Measurements from ENCODE around the gene C11orf54.
"Not testable (repeated sequence)": the region's sequence is repeated elsewhere in the genome, so short reads cannot be mapped to it uniquely, and the experiment has no call there.

C11orf54 gene

DNA sequence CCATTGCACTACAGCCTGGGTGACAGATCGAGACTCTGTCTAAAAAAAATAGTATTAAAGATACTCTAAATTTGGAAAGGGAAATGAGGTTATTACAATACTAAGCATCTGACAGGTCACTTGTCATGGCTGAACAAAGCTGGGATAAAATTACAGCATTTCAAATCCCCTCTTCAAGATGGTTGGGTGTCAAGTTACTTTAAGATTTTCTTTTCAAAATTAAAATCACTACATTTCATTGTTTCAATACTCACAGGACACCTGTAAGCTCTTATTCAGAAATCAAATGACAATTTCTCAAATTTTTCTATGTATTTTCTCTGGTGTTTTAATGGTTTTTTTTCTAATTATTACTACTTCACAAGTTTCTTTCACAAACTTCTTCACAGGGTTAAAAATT, 5.8 kb upstream of the C11orf54 start:
- DNase-seq, result no peak

DNA sequence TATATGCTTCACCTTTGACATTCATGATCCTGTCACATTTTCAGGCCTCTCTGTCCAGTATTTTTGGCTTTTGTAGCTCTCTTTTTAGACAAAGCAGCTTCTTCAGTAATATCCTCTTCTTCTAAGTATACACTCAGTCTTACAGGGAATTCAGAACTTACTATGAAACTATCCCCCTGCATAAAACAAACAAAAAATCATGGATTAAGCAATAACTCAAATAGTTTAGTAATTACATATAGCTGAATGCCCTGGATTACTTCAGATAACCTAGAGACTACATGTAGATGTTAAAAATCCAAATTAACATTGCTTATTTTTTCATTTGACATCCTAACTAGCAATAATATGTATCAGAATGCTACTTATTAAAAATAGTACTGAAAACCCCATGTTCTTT, 5.3 kb upstream of the C11orf54 start:
- no peak for DNase-seq

- DNase-seq, result no peak
These were observed 3.4 kb upstream of the C11orf54 start for GRCh38 chr11:93737904-93738612.

GRCh38 chr11:93738647-93739081, 2.8 kb upstream of the C11orf54 start:
- DNase-seq, result no peak

DNA sequence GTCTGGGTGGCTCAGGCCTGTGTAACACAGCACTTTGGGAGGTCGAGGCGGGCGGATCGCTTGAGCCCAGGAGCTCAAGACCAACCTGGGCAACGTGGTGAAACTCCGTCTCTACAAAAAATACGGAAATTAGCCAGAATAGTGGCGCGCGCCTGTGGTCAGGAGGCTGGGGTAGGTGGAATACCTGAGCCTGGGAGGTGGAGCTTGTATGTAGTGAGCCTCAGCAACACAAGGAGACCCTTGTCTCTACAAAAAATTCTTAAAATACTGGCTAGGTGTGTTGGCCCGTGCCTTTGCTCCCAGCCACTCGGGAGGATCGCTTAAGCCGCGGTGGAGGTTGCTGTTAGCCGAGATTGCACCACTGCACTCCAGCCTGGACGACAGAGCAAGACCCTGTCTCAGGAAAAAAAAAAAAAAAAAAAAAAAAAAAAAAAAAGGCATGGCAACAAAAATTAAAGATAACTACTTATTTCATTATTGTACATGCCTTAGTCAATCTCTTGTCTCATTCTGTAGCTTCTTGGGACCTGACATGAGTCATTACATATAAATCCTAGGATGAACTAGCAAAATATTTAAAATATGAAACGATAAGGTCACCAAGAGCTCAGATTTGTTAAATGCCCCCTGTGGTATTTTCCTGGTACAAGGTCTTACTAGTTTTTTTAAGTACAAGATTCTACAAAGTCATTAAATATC, 1.3 kb upstream of the C11orf54 start:
- DNase-seq, result peak; percentile 30

GRCh38 chr11:93740730-93741093, 760 bp upstream of the C11orf54 start:
- DNase-seq, result peak; percentile 64

- DNase-seq, result no peak
These were observed 382 bp downstream of the C11orf54 start for GRCh38 chr11:93741882-93742226.

GRCh38 chr11:93743291-93743690, 1.8 kb downstream of the C11orf54 start:
- no peak for DNase-seq

- DNase-seq, result no peak
These were observed 3.2 kb downstream of the C11orf54 start for GRCh38 chr11:93744669-93745004.

GRCh38 chr11:93745005-93745755, 3.7 kb downstream of the C11orf54 start:
- not testable (repeated sequence) for DNase-seq

GRCh38 chr11:93746101-93746500, 4.6 kb downstream of the C11orf54 start:
- DNase-seq, result no peak

DNA sequence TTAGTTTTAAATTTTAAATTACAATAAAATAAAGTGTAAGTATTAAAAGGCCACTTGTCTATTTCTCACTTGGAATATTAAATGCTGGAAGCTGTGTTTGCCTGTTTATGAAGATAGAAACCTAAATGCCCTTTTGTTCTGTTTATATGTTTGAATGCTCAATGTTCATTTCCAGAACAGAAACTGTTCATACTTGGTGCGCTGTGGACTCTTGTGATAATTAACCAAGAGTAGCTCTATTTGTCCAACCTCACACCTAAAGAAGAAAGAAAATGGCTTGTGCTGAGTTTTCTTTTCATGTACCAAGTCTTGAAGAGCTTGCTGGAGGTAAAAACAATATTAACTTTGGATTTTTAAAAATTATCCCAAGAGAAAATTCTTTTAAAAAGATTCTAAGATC, 5.7 kb downstream of the C11orf54 start:
- no peak for DNase-seq

- DNase-seq, result no peak
These were observed 9.5 kb downstream of the C11orf54 start for GRCh38 chr11:93751001-93751400.

GRCh38 chr11:93753241-93753640, 11.8 kb downstream of the C11orf54 start:
- no peak for DNase-seq

- DNase-seq, result no peak
These were observed 15.3 kb downstream of the C11orf54 start for GRCh38 chr11:93756748-93757147.

- no peak for DNase-seq
These were observed 15.8 kb downstream of the C11orf54 start for GRCh38 chr11:93757301-93757700.

- no peak for DNase-seq
These were observed 16.7 kb downstream of the C11orf54 start for GRCh38 chr11:93757924-93758865.

DNA sequence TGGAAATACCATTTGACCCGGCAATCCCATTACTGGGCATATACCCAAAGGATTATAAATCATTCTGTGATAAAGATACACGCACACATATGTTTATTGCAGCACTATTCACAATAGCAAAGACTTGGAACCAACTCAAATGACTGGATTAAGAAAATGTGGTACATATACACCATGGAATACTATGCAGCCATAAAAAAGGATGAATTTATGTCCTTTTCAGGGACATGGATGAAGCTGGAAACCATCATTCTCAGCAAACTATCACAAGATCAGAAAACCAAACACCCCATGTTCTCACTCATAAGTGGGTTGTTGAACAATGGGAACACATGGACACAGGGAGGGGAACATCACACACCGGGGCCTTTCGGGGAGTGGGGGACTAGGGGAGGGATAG, 17.7 kb downstream of the C11orf54 start:
- not testable (repeated sequence) for DNase-seq

DNA sequence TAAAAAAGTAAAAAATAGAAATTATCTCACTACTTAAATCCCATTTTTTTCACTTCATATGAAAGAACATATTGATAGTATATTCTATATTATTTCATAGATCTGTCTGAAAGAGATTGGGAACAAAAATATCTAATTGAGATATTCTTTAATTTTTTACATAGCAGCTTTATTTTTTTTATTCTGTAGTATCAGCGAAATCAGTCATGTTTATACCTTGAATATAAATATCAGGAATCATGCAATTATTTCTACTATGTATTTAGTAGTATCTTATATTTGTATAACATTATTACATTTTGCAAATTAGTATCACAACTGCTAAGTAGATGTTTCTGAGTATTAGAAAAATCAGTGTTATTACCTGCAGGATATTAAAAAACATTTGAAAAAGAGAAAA, 20.4 kb downstream of the C11orf54 start:
- DNase-seq, result no peak

DNA sequence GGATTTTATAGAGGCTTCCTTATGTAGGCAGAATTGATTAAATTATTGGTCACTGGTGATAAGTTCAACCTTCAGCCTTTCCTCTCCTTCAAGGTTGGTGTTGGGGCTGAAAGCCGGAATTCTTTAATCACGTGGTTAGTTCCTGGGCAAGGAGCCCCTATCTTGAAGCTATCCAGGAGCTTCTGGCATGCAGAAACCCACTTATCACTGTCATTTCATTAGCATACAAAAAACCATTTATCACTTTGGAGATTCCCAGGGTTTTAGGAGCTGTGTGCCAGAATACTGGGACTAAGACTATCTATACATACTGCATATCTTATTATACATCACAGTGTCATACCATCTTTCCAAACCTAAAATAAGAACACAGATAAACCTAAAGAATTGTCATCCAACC, 24.1 kb downstream of the C11orf54 start:
- DNase-seq, result no peak

GRCh38 chr11:93766504-93766903, 25.0 kb downstream of the C11orf54 start:
- DNase-seq, result no peak

DNA sequence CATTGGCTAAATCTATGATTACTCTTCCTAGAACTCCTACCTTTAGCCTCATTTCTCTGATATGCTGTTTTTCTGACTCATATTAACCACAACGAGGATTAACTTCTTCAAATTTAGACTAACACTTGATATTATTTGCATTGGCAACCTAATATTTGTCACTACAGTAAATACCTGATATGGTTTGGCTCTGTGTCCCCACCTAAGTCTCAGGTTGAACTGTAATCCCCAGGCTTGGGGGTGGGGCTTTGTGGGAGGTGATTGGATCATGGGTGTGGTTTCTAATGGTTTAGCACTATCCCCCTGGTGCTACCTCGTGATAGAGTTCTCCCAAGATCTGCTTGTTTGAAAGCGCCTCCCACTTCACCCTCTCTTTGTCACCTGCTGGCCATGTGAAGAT, 25.5 kb downstream of the C11orf54 start:
- no peak for DNase-seq

DNA sequence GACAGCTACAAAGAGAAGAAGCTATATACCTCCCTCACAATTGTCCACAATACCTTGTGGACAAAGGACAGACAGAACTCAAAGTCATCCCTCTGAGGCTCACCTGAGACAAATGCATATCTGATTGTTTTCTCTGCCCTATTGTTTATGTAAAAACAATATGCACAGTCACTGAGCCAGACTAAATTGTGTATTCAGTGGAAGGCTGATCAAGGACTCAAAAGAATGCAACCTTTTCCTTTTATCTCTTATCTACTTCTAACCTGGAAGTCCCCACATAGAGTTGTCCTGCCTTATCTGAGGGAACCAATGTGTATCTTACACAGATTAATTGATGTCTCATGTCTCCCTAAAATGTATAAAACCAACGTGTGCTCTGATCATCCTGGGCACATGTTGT, 28.7 kb downstream of the C11orf54 start:
- no peak for DNase-seq

All from CD4-positive, alpha-beta T cell treated with Interleukin-17A for 4 hours (primary cell).